GM12878 (cell line): ENCODE results near the gene GDAP2. TPM values are rescaled to one million over a fixed set of nuclear protein-coding genes. Genes with fewer than 3 reads are reported as not detected.
A peak's percentile ranks its signal among the peaks of the same experiment; 100 is the strongest.

Experiments used
- ATF2 ChIP-seq: IDR thresholded peaks from 2 replicates; pipeline ENCODE4 v1.6.1; 2012; ENCODE audit warnings: low read length, inconsistent platforms
- GATAD2B ChIP-seq: fragments of 450-650 bp; conservative IDR thresholded peaks from 2 replicates; pipeline ENCODE4 v1.6.1; 2017; ENCODE audit warnings: low read depth, mild to moderate bottlenecking, moderate library complexity
- MYB ChIP-seq: fragments of 150-350 bp; IDR thresholded peaks from 2 replicates; pipeline ENCODE4 v1.6.1; 2014; ENCODE audit warnings: mild to moderate bottlenecking, low read depth, low read length, borderline replicate concordance
- NFIC ChIP-seq: IDR thresholded peaks from 2 replicates; pipeline ENCODE4 v1.6.1; 2012; ENCODE audit warnings: low read depth, mild to moderate bottlenecking, inconsistent platforms, low read length, moderate library complexity
- NR2F1 ChIP-seq: fragments of 450-650 bp; conservative IDR thresholded peaks from 2 replicates; pipeline ENCODE4 v1.6.1; 2017; ENCODE audit warnings: mild to moderate bottlenecking
- POLR2A ChIP-seq: IDR thresholded peaks from 2 replicates; pipeline ENCODE4 v1.6.1; 2011; ENCODE audit warnings: low read depth, mild to moderate bottlenecking, low read length
- RBBP5 ChIP-seq: fragments of 200-600 bp; sonication (generic); conservative IDR thresholded peaks from 2 replicates; pipeline ENCODE4 v1.6.1; 2016
- SMAD5 ChIP-seq: IDR thresholded peaks from 2 replicates; pipeline ENCODE4 v1.6.1; 2016; ENCODE audit warnings: antibody characterized with exemption, low read depth
- USF2 ChIP-seq: IDR thresholded peaks from 2 replicates; pipeline ENCODE4 v1.6.1; 2011; ENCODE audit warnings: low read depth, low read length, improper control_type of control experiment, borderline replicate concordance
- polyA plus RNA-seq, 11 experiments: library from polyadenylated mRNA; depleted of rRNA in 4 of 11; unstranded in 6 of 11; stranded (reverse) in 5 of 11; fragments of >200 nt; fragmentation: Nextera tagmentation in 4 of 11; fragmentation: Illumina TruSeq in 1 of 11; extraction: Ambion mirVana in 4 of 11; extraction: Trizol in 1 of 11; gene quantifications; 1 replicate in 1 of 11; 2 replicates in 10 of 11; pipeline versions ENCODE4 v1.2.1 to v1.2.3, GENCODE V29; 2011 to 2016; ENCODE audit warnings: inconsistent platforms in 2 of 11, missing spikeins in 2 of 11, low read depth in 1 of 11
- total RNA-seq, 4 experiments: library from RNA; depleted of rRNA in 3 of 4; stranded (reverse); fragments of >200 nt in 3 of 4; fragmentation: Illumina TruSeq in 1 of 4; extraction: Trizol in 1 of 4; gene quantifications; 2 replicates each; pipeline versions ENCODE4 v1.2.1 to v1.2.3, GENCODE V29; 2013 to 2021
- TF ChIP-seq, protein P1 (sequence below): fragments of 450-650 bp; IDR thresholded peaks from 2 replicates; pipeline ENCODE4 v1.6.1; 2016; ENCODE audit warnings: mild to moderate bottlenecking
- TF ChIP-seq, protein P2 (sequence below): fragments of 450-650 bp; IDR thresholded peaks from 2 replicates; pipeline ENCODE4 v1.6.1; 2017; ENCODE audit warnings: mild to moderate bottlenecking, moderate library complexity
- TF ChIP-seq, protein P3 (sequence below), 3 experiments: IDR thresholded peaks in 2 of 3; conservative IDR thresholded peaks in 1 of 3; 2 replicates each; pipeline ENCODE4 v1.5.1; 2011; ENCODE audit warnings: low read depth in 3 of 3, low read length in 3 of 3, mild to moderate bottlenecking in 3 of 3, control low read depth in 2 of 3, moderate library complexity in 2 of 3, inconsistent platforms in 1 of 3, mixed read lengths in 1 of 3; ENCODE audit not compliant: control insufficient read depth in 2 of 3, insufficient read depth in 1 of 3; ENCODE audit errors: extremely low read depth in 1 of 3

The GDAP2 gene
- total and polyA plus RNA-seq, 10 of the 15 experiments (the other 5 are each of a cell fraction or from before 2014, with no cell fraction given) = 2.6 to 19.2 (median 11.4) TPM

- TF ChIP-seq, protein P1, sequence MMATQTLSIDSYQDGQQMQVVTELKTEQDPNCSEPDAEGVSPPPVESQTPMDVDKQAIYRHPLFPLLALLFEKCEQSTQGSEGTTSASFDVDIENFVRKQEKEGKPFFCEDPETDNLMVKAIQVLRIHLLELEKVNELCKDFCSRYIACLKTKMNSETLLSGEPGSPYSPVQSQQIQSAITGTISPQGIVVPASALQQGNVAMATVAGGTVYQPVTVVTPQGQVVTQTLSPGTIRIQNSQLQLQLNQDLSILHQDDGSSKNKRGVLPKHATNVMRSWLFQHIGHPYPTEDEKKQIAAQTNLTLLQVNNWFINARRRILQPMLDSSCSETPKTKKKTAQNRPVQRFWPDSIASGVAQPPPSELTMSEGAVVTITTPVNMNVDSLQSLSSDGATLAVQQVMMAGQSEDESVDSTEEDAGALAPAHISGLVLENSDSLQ = peak; percentile 85
- TF ChIP-seq POLR2A (no peak), USF2 (no peak), RBBP5 (no peak), SMAD5 (no peak), NFIC (no peak), ATF2 (no peak), NR2F1 (0 out of 2 replicates have a peak, but pooled peaks have one; percentile 10), GATAD2B (no peak), MYB (no peak)
- TF ChIP-seq, protein P2, sequence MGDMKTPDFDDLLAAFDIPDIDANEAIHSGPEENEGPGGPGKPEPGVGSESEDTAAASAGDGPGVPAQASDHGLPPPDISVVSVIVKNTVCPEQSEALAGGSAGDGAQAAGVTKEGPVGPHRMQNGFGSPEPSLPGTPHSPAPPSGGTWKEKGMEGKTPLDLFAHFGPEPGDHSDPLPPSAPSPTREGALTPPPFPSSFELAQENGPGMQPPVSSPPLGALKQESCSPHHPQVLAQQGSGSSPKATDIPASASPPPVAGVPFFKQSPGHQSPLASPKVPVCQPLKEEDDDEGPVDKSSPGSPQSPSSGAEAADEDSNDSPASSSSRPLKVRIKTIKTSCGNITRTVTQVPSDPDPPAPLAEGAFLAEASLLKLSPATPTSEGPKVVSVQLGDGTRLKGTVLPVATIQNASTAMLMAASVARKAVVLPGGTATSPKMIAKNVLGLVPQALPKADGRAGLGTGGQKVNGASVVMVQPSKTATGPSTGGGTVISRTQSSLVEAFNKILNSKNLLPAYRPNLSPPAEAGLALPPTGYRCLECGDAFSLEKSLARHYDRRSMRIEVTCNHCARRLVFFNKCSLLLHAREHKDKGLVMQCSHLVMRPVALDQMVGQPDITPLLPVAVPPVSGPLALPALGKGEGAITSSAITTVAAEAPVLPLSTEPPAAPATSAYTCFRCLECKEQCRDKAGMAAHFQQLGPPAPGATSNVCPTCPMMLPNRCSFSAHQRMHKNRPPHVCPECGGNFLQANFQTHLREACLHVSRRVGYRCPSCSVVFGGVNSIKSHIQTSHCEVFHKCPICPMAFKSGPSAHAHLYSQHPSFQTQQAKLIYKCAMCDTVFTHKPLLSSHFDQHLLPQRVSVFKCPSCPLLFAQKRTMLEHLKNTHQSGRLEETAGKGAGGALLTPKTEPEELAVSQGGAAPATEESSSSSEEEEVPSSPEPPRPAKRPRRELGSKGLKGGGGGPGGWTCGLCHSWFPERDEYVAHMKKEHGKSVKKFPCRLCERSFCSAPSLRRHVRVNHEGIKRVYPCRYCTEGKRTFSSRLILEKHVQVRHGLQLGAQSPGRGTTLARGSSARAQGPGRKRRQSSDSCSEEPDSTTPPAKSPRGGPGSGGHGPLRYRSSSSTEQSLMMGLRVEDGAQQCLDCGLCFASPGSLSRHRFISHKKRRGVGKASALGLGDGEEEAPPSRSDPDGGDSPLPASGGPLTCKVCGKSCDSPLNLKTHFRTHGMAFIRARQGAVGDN = 0 out of 2 replicates have a peak, but pooled peaks have one; percentile 11
- TF ChIP-seq, protein P3, sequence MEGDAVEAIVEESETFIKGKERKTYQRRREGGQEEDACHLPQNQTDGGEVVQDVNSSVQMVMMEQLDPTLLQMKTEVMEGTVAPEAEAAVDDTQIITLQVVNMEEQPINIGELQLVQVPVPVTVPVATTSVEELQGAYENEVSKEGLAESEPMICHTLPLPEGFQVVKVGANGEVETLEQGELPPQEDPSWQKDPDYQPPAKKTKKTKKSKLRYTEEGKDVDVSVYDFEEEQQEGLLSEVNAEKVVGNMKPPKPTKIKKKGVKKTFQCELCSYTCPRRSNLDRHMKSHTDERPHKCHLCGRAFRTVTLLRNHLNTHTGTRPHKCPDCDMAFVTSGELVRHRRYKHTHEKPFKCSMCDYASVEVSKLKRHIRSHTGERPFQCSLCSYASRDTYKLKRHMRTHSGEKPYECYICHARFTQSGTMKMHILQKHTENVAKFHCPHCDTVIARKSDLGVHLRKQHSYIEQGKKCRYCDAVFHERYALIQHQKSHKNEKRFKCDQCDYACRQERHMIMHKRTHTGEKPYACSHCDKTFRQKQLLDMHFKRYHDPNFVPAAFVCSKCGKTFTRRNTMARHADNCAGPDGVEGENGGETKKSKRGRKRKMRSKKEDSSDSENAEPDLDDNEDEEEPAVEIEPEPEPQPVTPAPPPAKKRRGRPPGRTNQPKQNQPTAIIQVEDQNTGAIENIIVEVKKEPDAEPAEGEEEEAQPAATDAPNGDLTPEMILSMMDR (IDR thresholded peaks at IDR 0.05 in 2 of 3, conservative IDR thresholded peaks at IDR 0.05 in 1 of 3; ENCODE audit: control insufficient read depth in 2 of 3, extremely low read depth in 1 of 3, insufficient read depth in 1 of 3, low read depth in 3 of 3, low read length in 3 of 3) = peak in 1 of 3 experiments; percentile 17; a peak in 1 of 6 replicates
Observed at GRCh38 chr1:117928881-117929342, 509 bp downstream of the GDAP2 start (continued).
